Hematopoietic multipotent progenitor cell (in vitro differentiated cells): ENCODE results near the gene ZBED1. TPM values are rescaled to one million over a fixed set of nuclear protein-coding genes. Genes with fewer than 3 reads are reported as not detected.

Experiments used
- total RNA-seq: library from RNA; depleted of rRNA; stranded (reverse); fragments of >200 nt; gene quantifications from one replicate; pipeline ENCODE4 v1.2.3, GENCODE V29; 2012

ZBED1 gene
- total RNA-seq, 1 donor: 55.7 TPM

Other genes with a start within 250 kb of the ZBED1 start
- gene DHRSX, start within 50 bp of the ZBED1 start, total RNA-seq: 24.0 TPM
- 300 TPM for gene CD99, start 190.3 kb upstream of the ZBED1 start, total RNA-seq